HG02571 (cell line): Measurements from ENCODE around the gene PTPRT.

Source experiments
- ATAC-seq: cut with Tn5 transposase; IDR thresholded peaks from one replicate; pipeline ENCODE4 v1.9.1; 2021; ENCODE audit warnings: mild to moderate bottlenecking, moderate library complexity; ENCODE audit not compliant: unreplicated experiment

PTPRT gene

GRCh38 chr20:42429761-42430458, 759.8 kb downstream of the PTPRT start:
- no peak for ATAC-seq

GRCh38 chr20:42419814-42420532, 769.7 kb downstream of the PTPRT start:
- no peak for ATAC-seq

DNA sequence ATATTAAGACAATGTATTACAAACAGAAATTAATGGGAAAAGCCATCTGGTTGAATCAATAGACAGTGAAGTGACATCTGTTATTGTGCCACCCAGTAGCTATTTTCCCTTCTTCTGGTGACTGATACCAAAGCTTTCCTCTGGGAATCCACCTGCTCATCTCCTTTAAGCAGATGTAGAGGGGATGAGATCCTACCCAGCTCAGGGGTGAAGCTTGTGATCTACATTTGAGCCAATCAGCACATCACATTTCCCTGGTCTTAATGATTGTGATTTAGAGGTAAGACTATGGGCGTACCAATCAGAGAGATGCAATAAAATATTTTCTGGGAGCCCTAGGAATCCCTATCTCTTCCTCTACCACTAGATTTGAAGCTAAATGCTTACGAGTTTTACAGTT, 782.9 kb downstream of the PTPRT start:
- no peak for ATAC-seq

DNA sequence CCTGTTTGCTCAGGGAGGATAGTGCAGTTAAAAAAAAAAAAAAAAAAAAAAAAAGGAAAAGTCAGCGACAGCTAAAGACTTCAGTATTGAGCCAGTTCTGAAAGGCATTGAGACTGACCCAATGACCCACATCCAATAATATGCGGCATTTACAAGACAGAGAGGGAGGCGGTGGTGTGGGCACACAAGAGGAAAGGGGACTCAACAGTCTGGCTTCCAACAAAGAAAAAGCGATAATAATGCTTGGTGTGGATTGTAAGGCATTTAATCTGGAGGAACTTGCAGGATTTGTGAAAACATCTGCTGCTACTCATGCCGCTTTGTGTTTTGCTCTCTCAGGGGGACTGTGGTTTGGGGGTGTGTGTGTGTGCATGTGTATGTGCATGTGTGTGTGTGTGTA, 787.3 kb downstream of the PTPRT start:
- ATAC-seq: no peak

DNA sequence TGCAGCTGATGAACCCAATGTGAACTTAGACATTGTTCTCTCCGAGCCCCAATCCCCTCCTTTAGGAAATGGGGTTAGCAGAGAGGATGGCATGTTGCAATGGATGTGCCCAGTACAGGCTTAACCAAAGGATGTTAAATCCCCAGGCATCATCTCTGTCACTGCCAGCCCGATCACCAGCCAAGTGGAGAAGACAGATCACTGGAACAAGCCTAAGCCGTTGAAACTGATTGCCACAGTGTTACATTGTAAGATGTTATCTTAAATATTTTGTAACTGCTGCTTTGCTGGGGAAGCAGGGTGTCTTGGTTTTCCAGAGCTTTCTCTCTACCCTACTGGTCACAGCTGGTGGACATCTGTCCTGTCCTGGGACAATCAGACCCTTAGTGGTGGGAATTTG, 788.1 kb downstream of the PTPRT start:
- ATAC-seq: no peak

DNA sequence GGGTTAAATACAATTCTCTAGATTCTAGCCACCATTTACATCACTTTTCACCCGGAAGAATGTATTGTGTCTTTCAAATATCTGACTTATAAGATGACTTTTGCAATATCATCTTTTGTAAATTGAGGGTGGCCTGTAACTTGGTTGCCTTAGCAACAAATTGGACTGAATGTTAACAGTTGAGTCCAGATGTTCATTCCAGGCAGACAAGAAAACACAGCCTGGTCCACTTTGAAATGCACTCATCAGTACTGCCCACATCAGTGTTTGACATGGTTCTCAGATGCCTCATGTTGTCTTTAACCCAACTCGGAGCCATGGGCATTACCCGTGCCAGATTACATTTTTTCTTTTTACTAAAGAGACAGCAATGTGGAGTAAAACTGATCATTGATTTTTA, 789.9 kb downstream of the PTPRT start:
- no peak for ATAC-seq

GRCh38 chr20:42392442-42392841, 797.3 kb downstream of the PTPRT start:
- ATAC-seq: no peak

DNA sequence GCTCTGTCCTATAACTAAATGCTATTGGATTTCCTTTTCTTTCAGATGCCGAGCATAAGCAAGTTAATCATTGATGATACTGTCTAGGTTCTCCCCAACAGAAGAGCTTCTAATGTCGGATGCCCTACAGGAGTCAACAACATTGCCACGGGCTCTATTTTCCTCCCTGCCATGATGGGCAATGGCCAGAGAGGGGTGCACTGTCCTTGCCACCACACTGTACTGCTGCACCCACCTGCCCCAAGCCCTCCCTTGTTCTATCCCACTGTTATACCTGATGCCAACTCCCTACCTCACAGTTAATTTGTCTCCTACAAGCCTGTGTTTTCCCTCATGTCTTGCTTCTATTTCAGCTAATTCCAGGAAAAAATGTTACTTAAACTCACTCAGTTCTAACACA, 797.9 kb downstream of the PTPRT start:
- no peak for ATAC-seq

DNA sequence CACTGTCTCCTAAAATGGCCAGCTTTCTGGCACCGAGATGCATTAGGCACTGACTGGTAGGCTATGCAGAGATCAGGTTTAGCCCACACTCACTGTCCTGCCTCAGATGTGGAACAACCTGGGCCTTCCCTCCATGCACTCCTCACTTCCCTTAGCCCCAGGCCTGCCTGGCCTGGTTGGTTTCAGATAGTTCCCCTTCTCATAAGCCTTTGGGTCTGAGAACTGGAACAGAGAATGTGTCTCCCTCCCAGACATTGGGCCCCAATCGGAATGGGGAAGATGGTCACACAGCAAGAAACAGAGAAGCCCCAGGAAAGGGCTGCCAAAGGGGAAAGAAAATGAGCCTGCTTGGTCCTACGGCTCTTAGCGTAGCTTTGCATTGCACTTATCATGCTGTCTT, 809.4 kb downstream of the PTPRT start:
- no peak for ATAC-seq

DNA sequence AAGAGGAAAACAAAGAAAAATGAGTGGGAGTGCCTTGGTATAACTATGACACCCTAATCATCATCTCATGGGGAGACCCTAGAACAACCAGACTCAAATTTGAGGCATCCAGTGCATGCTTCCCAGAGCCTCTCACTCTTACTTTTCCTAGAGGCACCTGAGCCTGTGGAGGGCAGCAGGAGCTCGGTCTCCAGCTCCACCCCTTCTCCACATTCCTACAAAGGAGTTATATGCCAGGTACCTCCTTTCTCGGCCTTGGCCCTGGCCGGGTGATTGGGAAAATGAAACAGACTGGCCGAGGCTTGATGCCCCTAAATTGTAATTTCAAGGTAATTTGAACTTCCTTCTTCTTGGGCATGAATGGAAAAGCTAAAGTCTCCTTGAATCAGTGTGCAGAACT, 810.3 kb downstream of the PTPRT start:
- no peak for ATAC-seq

DNA sequence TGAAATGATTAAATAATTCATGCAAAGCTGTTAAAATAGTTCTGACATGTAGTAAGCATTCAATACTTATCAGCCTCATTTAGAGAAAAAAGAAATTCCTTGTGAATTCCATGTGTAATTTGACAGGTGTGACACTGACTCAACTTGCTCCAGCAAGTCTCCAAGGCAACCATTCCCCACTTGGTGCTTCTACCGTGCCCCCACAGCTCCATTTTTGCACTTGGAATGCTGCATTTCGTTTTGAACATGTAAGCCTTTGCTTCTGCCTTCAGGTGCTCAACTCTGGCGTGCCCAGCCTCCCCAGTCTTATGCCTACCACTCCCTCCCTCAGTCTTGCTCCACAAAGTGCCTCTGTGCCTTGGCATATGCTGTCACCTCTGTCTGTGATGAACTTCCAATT, 810.9 kb downstream of the PTPRT start:
- no peak for ATAC-seq

DNA sequence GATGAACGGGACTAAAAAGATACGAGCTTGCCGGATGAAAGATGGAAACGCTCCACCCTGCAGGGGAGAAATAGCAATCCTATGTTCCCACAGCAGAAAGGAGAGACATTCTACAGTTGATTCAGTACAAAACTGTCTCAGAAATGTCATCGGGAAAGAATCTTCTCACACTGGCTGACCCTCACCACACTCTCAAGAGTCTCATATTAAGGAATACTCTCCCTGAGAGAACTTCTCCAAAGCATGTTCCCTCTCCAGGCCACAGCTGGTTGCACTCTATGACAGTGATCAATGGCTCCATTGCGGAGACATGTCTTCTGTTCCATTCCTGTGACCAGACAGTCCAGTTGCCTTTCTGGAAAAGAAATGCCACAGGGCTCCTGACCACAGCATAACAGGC, 813.6 kb downstream of the PTPRT start:
- no peak for ATAC-seq

DNA sequence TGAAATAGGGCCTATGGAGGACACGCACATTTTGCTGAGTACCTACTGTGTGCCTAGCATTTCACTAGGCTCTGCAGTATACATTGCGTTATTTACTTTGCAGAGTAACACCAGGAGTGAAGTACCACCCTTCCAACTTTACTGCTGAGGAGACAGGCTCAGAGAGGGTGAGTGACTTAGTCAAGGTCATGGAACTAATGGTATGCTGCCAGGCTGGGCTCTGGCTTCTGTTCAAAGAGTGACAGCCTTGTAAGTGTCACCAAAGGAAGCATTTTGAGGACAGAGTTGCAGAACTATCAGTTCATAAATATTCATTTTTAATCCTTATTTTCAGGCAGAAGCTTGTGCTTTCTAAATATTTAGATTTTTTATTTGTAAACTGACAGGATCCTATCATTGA, 816.7 kb downstream of the PTPRT start:
- ATAC-seq: no peak

GRCh38 chr20:42370075-42370474, 819.6 kb downstream of the PTPRT start:
- ATAC-seq: no peak

DNA sequence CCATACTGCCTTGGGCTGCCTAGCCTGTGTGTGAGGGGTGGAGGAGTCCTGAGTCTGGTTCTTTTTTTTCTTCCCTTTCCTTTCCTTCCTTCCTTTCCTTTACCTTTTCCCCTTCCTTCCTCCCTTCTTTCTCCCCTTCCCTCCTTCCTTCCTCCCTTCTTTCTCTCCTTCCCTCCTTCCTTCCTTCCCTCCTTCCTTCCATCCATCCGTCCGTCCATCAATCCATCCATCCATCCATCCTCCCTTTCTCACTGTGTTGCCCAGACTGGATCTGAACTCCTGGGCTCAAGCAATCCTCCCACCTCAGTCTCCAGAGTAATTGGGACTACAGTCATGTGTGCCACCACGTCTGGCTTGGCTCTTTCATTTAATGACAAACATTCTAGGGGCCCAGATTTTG, 820.8 kb downstream of the PTPRT start:
- no peak for ATAC-seq

DNA sequence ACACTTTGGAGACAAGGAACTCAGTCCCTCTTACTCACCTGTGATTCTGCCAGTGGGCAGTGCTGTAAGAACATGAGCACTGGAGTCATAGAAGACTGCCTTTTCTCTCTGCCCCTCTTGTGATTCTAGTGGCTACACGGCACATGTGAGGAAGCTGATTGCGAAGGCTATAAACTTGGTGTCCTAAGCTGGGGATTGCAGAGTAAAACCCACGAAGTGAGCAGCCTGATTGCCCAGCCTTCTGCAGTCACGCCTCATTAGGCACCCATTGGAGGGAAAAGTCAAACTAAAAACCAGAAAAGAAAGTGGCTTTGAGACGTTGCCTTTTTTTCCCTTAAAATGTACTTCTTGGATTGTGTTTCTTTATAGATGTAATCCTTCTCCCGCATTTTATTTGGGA, 823.1 kb downstream of the PTPRT start:
- ATAC-seq: no peak

GRCh38 chr20:42364446-42364845, 825.3 kb downstream of the PTPRT start:
- no peak for ATAC-seq

DNA sequence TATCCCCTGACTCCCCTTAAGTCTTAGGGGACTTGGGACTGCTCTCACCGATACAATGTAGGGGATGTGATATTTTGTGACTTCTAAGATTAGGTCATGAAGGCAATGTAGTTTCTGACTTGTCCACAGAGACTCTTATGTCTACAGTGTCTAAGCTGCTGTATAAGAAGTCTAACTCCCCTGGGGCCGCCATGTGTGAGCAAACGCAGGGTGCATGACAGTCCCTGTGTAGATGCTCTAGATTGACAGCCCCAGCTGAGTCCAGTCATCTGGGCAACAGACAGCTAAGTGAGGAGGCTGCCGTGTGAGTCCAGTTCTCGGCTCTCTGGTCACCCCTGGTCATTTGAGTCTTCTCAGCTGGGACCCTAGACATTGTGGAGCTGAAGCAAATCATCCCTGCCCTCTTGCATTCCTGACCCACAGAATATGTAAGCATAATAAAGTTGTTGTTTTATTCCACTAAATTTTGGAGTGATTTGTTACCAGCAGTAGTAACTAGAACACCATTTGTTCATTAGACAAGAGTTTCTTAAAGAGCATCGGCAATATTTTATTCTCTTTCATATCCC, 828.2 kb downstream of the PTPRT start:
- no peak for ATAC-seq

DNA sequence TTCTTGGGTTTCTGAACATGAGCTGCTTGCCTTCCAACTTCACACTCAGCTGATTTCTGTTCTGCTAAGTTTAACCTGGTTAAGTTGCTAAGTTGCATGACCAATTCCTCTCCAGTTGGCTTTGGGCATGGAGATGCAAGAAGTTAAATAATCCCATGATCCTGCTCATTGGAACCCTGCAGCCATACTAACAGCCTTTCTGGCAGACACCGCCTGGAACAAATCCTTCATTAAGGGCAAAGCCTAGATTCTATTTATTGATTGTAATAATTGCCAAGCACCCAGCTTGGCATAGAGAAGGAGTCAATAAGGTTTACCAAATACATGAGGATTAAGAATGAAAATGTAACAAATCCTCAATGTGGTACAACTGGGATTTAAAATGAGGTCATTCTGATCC, 829.1 kb downstream of the PTPRT start:
- ATAC-seq: no peak

DNA sequence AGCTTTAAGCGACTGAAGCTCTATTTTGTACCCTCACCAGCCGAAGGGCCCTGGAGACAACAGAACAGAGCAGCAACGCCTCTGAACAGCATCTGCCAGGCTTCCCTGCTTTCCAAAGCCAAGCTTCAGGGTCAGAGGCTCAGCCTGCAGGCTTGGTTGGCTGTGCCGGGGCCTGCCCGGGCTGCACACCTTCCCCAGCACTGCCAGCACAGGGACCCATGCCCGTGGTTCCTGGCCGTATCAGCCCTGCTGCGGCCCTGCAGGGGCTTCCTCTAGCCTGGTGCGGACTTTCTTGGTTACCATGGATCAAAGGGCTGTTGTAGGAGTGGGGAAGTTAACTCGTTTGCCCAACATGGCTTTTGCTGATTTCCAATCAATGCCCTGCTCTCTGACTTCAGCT, 830.1 kb downstream of the PTPRT start:
- no peak for ATAC-seq

DNA sequence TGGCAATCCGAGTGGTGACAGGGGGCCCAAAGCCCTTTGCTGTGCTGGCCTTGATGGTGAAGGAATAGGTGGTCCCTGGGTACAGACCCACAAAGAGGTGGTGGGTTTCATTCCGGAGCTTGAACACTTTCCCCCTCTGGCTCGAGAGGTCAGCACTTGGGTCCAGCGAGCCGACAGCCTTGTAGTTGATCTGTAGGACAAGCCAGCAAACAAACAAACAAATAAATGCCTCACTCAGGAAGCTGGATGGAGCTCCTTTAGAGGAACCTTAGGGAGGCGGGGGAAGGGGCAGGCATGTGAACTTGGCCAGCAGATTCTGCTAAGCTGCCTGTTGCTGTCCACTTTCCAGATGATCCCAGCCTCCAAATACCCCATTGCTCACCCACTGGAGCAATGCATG, 837.6 kb downstream of the PTPRT start:
- ATAC-seq: no peak

DNA sequence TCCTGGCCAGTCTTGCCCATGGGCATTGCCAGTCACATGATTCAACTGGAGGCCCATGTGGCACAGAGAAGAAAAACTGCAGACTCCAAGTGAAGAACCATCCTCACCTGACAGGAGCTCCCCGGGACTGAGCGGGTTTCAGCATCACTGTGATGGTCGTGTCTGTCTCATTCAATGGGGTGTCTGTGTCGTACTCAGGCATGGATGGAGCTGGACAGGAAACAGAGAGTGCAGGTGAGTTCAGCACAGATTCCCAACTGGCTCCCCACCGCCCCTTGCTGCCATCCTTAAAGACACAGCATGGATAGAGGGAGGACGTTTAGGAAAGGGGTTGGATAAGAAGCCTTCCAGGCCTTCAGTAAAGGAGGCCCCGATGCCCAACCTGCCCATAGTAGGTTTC, 839.2 kb downstream of the PTPRT start:
- no peak for ATAC-seq
